Right lobe of liver (tissue), 4 donors: Measurements from ENCODE around the gene CHRM4.

ENCODE experiments used
- CTCF ChIP-seq, 4 donors: fragments of 200-600 bp in 3 of 4; fragments of 450-650 bp in 1 of 4; IDR thresholded peaks; one replicate each; pipeline versions ENCODE4 v1.5.1 to v1.8.0; 2016 to 2022; ENCODE audit warnings: antibody characterized with exemption in 4 of 4, mild to moderate bottlenecking in 2 of 4
- POLR2A ChIP-seq: fragments of 450-650 bp; IDR thresholded peaks from one replicate; pipeline ENCODE4 v1.6.1; 2017; ENCODE audit warnings: antibody characterized with exemption, mild to moderate bottlenecking
- donor health status: DM: no; HTN: no; CAD: no.
- donor health status: DM: no; HTN: no; CAD: no.
- donor health status: DM: no; HTN: yes; CAD: no.

- TF ChIP-seq CTCF (IDR thresholded peaks at IDR 0.05) (no peak), POLR2A (no peak)
Measured at GRCh38 chr11:46335271-46335670, 56.3 kb downstream of the CHRM4 start.
